GM11168 (cell line): ENCODE results near the gene MRPS18A.
"Not testable (repeated sequence)": the region's sequence is repeated elsewhere in the genome, so short reads cannot be mapped to it uniquely, and the experiment has no call there.

Experiments
- in situ Hi-C: fragments of 300-500 bp; cut with MboI; formaldehyde crosslinking; loops from one replicate; pipeline ENCODE4 v1.12.0; 2022; ENCODE audit warnings: low sequenced_read_pairs; ENCODE audit not compliant: unreplicated experiment

The MRPS18A gene

GRCh38 chr6:43700939-43701560 lies 13.5 kb upstream of the MRPS18A start:
- in situ Hi-C loops, result not testable (repeated sequence)

DNA sequence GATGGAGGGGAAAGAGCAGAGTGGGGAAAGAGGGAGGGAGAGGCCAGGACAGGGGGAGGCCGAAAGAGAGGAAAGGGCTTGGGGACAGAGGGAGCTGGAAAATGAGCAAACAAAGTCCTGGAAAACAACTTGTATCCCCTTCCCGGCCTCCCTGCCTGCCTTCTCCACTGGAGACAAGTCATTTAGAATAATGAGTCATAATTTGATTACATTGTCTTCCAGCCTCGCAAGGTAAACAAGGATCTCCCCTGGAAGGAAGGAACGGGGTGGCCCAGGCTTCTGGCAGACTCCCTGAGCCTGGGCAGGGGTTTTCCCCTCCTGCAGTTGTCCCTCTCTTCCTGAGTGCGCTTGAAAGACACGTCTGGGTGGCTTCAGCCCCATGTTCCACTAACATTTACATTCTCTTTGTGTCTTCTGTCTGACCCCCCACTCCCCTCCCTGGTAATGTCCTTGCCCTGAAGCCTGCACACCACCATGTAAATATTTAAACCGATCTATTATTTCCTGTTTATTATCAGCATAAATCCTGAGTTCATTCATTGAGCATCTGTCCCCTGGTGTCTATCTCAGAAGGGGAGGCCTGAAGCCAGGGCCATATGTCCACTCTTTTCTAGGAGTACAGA lies 12.1 kb upstream of the MRPS18A start:
- in situ Hi-C loops, result no loop called here

DNA sequence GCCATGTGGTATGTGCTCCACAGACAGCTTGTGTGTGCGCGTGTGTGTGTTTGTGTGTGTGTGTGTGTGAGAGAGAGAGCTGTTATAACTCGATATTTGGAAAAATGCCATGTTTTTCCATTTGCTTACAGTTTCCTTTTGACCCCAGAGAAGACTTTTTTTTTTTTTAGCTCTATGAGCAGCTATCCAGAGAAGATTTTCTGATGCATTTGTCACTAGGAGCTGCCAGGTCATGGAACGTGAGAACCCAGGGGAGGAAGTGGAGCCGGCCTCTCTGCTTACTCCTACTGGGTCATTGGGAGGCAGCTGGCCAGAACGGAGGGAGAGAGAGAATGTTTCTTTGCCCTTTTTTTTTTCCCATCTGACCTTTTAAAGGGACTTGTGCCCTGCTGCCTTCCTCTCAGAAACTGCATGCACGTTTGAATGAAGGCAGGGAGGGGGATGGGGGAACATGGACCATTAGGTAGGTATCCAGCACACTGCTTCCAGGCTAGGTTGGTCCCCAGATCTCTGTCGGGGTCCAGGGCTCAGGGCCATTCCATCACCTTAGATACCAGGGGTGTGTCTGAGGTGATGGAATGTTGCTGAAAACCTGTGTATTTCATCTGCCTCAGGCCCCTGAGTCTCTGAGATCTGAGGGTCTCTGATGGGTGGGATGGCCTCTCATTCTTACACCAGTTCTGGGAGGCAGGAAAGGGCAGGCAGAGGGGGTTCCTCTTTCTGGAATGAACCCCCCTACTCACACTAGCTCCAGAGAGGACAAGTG lies 11.2 kb upstream of the MRPS18A start:
- in situ Hi-C loops, result no loop called here

DNA sequence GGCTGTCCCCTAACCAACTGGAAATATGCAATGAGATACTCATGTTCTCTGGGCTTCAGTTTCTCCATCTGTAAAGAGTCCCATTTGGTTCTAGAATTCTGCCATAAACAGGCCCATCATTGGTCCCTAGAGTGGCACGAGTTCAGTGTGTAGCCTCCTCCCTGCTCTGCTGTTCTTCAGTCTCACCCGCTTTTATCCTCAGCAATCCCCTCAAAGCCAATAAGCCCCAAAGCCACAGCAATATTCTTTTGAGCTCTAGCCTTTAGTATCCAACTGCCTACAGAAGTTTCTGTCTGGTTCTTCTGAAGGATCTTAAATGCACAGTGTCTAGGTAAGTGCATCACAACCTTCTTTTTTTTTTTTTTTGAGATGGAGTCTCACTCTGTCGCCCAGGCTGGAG lies 9.8 kb upstream of the MRPS18A start:
- in situ Hi-C loops, result no loop called here

DNA sequence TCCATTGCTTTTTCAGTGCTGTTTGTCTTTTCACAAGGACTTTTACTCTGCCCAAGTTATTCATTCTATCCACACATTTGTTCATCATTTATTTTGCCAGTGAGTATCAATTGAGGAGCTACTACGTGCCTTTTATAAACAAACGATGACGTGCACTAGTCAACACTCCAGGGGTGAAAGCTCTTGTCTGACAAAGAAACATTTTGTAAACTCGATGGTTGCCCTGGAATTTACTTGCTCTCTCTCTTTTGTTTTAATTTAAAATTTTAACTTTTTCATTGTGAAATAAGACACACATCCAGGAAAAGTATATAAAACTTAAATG lies 8.3 kb upstream of the MRPS18A start:
- in situ Hi-C loops, result no loop called here

- in situ Hi-C loops, result no loop called here
Observed at GRCh38 chr6:43695215-43695966, 7.8 kb upstream of the MRPS18A start.

GRCh38 chr6:43689421-43689820 lies 1.8 kb upstream of the MRPS18A start:
- in situ Hi-C loops, result no loop called here

GRCh38 chr6:43687079-43687436 lies 533 bp downstream of the MRPS18A start:
- in situ Hi-C loops, result no loop called here

DNA sequence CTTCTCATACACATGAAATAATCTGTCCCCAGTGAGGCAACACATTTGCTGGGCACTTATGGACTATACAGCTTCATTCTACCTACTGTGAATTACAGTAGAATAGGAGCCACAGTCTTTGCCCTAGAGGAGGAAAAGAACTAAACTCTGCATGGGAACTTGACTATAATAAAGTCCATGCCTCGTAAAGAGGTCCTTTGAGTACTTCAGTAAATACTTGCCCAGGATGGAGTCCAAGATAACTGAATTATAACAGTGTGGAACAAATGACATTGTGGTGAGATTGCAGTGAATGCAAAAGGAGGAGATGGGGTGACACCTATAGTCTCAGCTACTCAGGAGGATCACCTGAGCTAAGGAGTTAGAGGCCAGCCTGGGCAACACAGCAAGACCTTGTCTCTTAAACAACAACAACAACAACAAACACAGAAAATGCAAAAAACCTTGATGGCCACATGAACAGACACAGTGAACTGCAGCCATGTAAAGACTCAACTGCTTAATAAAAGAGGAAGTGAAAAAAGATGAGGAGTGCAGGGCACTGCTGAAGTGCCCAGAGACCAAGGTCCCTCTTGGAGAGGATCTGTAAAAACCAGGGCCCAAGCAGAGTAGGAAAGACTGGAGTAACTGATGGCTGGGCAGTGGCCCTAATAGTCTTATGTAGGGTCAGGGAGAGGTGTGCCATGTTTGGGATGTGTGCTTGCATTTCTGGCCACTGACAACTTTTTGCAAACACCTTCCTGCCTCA lies 3.7 kb downstream of the MRPS18A start:
- in situ Hi-C loops, result no loop called here

- in situ Hi-C loops, result no loop called here
Observed at GRCh38 chr6:43682724-43683429, 4.7 kb downstream of the MRPS18A start.

- in situ Hi-C loops, result no loop called here
Observed at GRCh38 chr6:43681303-43681702, 6.3 kb downstream of the MRPS18A start.

- in situ Hi-C loops, result no loop called here
Observed at GRCh38 chr6:43680308-43681200, 7.0 kb downstream of the MRPS18A start.

DNA sequence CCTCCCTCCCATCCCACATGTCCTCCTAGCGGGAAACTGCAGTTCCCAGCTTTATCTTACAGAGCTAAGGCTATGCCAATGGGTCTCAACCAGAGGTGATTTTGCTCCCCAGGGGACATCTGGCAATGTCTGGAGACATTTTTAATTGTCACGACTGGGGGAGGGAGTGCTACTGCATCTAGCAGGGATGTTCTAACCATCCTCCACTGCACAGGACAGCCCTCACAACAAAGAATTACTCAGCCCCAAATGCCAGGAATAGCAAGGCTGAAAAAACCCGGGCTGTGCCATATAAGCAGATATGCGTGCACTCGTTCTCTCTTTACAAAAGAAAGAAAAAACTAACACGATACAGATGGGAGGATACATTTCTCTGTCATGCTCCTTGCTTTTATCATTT lies 8.5 kb downstream of the MRPS18A start:
- in situ Hi-C loops, result no loop called here

DNA sequence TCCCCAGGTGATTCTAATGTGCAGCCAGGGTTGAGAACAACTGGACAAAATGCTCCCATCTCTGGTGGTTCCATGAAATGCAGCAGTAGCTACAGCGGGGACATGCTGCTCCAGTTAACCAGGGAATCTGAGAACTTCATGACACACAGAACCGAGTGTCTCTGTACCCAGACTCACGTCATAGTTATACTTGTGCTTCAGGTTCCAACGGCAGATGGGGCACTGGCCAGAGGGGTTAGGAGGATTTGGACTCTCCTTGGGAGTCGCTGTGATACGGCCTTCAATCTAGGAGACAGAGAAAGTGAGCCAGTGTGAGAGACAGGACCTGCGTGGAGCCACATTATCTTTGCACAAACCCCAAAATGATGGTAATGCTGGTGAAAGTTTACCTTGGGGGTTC lies 9.2 kb downstream of the MRPS18A start:
- in situ Hi-C loops, result no loop called here

DNA sequence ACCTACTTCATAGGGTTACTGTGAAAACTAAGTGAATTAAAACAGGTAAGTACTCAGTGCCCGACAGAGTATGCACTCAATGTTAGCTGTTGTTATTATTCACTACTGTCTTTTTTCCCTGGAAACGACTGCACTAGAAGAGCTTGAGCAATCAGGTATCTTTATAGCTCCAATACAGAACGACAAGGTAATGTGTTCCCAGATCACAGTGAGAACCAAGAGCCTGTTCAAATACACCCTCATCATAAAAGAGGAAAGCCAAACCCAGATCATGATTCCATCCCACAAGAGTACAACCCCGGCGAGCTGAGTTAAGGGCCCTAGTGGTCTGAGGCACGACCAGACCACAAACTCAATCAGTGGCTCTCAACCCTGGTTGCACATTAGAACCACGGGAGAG lies 9.8 kb downstream of the MRPS18A start:
- in situ Hi-C loops, result no loop called here

DNA sequence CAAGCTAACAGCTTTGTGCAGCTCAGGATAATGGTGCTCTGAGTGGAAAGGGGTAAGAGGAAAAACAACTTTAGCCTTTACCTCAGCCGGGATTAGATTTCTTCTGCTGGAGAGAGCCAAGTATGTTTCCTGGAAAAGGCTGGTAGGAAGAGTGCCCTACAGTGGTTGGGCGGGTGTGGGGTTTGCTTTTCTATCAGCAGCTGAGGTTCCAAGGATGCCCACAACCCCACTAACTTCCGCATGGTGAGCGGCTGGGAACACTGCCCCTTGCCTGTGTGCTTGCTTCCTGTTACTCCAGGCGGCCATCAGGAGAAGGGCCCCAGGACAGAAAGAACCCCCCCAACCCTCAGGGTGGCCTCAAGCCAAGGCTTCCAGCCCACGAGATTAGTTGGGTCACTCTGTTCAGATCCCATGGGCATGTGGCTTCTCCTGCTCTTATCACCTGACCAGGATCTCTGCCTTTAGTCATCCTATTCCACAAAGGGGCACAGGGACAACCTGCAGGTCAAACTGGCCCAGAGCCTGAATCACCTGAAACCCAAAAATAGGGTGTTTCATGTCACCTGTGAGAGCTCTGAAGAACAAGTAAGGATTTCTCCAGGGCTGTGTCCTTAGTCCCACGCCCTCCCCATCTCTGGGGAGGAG lies 10.5 kb downstream of the MRPS18A start:
- in situ Hi-C loops, result no loop called here

GRCh38 chr6:43674921-43675320 lies 12.7 kb downstream of the MRPS18A start:
- in situ Hi-C loops, result loop anchor here (25.0 kb wide), 1 partner anchor 412 kb away; no protein-coding TSS in a partner anchor

DNA sequence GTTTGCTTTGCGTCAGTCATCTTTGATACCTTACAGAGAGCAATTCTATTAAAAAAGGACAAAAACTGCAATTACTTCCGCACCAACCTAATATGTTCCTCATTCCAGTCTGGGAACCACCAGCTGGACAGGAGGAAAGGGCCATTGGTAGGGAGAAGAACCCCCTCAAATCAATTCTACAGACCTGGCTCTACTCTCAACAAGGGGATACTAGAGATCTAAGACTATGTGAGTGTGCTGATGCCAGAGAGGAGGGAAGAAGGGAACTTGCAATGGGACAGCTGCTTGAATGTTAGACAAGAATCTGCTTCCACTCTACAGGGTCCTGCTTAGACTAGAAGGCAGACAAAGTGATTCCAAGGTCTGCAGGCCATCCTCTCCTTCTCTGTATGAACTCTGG lies 13.3 kb downstream of the MRPS18A start:
- in situ Hi-C loops, result loop anchor here (25.0 kb wide), 1 partner anchor 413 kb away; no protein-coding TSS in a partner anchor
